GM06990 (cell line): ENCODE data around the gene CCDC38.

Source experiments
- DNase-seq: peaks from one replicate; pipeline ENCODE4 v3.0.0-alpha.2; 2011; ENCODE audit not compliant: insufficient read length; ENCODE audit errors: extremely low read depth
- H3K27me3 ChIP-seq: replicated peaks from 2 replicates; pipeline ENCODE4 v1.6.0; 2011; ENCODE audit warnings: low read length; ENCODE audit not compliant: control insufficient read depth, insufficient read depth
- H3K36me3 ChIP-seq: 2 replicates; pipeline ENCODE4 v1.5.1; 2011; ENCODE audit warnings: low read length; ENCODE audit not compliant: control insufficient read depth, insufficient read depth
- H3K4me3 ChIP-seq: replicated peaks from 2 replicates; pipeline ENCODE4 v1.5.1; 2011; ENCODE audit warnings: low read depth, mild to moderate bottlenecking, control low read depth, low read length
- TF ChIP-seq, protein P1 (sequence below): IDR thresholded peaks from 2 replicates; pipeline ENCODE4 v1.5.1; 2011; ENCODE audit warnings: low read length, control low read depth, mild to moderate bottlenecking, inconsistent platforms; ENCODE audit not compliant: insufficient read depth, poor library complexity, severe bottlenecking

CCDC38 gene

GRCh38 chr12:95896846-95897245, 45.6 kb downstream of the CCDC38 start:
- DNase-seq: no peak
- H3K4me3 ChIP-seq: no peak overlapping the region

GRCh38 chr12:95890958-95891357, 51.5 kb downstream of the CCDC38 start:
- TF ChIP-seq, protein P1, sequence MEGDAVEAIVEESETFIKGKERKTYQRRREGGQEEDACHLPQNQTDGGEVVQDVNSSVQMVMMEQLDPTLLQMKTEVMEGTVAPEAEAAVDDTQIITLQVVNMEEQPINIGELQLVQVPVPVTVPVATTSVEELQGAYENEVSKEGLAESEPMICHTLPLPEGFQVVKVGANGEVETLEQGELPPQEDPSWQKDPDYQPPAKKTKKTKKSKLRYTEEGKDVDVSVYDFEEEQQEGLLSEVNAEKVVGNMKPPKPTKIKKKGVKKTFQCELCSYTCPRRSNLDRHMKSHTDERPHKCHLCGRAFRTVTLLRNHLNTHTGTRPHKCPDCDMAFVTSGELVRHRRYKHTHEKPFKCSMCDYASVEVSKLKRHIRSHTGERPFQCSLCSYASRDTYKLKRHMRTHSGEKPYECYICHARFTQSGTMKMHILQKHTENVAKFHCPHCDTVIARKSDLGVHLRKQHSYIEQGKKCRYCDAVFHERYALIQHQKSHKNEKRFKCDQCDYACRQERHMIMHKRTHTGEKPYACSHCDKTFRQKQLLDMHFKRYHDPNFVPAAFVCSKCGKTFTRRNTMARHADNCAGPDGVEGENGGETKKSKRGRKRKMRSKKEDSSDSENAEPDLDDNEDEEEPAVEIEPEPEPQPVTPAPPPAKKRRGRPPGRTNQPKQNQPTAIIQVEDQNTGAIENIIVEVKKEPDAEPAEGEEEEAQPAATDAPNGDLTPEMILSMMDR: no peak
- no peak for DNase-seq
- H3K27me3 ChIP-seq: no peaks in the 10 kb centered on the region; the same call in 1 of the 2 replicates
- no peaks in the 10 kb centered on the region for H3K36me3 ChIP-seq
- no peak overlapping the region for H3K4me3 ChIP-seq

More at GRCh38 chr12:95896846-95897245, 45.6 kb downstream of the CCDC38 start:
- no peaks in the 10 kb centered on the region for H3K27me3 ChIP-seq
- TF ChIP-seq, protein P1: no peak
- H3K36me3 ChIP-seq: no peaks in the 10 kb centered on the region

DNA sequence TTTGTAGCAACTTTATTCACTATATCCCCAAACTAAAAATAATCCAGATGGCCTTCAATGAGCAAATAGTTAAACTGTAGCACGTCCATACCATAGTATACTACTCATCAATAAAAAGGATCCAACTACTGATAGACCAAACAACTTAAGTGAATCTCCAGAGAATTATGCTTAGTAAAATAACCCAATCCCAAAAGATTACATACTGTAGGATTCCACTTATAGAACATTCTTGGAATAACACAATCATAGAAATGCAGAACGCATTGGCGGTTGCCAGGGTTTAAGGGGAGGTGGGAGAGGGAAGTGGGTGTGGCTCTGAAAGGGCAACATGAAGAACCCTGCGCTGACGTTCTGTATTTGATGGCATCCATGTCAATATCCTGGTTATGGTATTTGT, 55.1 kb downstream of the CCDC38 start:
- H3K27me3 ChIP-seq: no peaks in the 10 kb centered on the region; the same call in 1 of the 2 replicates
- DNase-seq: no peak
- TF ChIP-seq, protein P1: no peak
- no peaks in the 10 kb centered on the region for H3K36me3 ChIP-seq
- no peak overlapping the region for H3K4me3 ChIP-seq

DNA sequence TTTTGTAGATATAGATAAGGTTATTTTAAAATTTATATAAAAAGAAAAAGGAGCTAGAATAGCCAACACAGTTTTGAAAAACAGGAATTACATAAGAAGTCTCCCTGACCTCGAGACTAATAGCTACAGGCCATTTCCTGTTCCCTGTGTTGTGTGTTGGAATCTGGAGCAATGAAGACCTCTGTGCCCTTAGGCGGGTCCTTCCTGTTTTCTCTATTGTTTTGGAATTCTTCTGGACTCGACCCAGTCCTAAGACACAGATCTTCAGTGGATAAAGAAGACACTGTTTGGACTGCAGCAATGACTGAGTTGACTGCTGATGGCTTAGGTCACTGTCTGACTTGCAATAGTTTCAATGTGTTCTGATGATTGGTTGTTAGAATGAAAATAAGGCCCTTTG, 57.4 kb downstream of the CCDC38 start:
- Histone ChIP-seq H3K36me3 (no peaks in the 10 kb centered on the region), H3K27me3 (no peaks in the 10 kb centered on the region), H3K4me3 (no peak overlapping the region)
- no peak for DNase-seq
- TF ChIP-seq, protein P1: no peak

DNA sequence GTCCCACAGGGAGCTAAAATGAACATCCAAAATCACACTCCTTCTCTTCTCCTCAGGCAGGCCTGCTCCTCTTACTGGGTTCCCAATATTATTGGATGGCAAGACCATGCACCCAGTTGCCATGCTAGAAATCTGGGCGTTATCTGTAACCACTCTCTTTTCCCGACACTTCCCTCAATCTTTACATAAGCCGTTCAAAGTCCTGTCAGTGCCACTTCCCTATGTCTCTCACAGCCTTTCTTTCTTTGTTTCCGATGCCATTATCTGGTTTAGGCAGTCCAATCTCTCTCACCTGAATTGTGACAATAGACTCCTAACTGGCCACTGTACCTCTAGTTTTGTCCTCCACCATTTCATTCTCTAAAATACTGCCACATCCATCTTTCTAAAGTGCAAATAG, 59.5 kb downstream of the CCDC38 start:
- no peaks in the 10 kb centered on the region for H3K36me3 ChIP-seq
- DNase-seq: no peak
- TF ChIP-seq, protein P1: no peak
- H3K4me3 ChIP-seq: no peak overlapping the region
- no peaks in the 10 kb centered on the region for H3K27me3 ChIP-seq

DNA sequence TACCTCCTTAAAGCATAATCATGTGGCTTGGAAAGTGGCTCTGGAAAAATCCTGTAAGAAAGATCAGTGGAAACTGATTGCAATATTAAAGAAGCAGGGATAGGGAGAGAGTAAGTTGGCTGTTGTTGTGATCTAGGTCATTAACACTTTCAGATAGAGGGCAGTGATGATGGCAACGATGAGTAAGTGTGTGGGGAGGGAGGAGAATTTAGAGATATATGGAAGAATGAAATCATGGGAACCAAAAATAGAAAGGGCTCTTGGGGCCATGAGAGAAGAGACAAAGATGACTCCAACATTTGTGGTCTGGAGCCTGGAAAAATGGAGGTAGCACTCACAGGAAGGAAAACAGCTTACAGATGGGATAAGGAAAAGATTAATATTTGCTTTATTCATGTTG, 60.3 kb downstream of the CCDC38 start:
- DNase-seq: no peak
- Histone ChIP-seq H3K4me3 (no peak overlapping the region), H3K27me3 (no peaks in the 10 kb centered on the region), H3K36me3 (no peaks in the 10 kb centered on the region)
- TF ChIP-seq, protein P1: no peak
